Measurements from ENCODE around the gene TEAD2.
"Not testable (repeated sequence)": the region's sequence is repeated elsewhere in the genome, so short reads cannot be mapped to it uniquely, and the experiment has no call there.

The TEAD2 gene

DNA sequence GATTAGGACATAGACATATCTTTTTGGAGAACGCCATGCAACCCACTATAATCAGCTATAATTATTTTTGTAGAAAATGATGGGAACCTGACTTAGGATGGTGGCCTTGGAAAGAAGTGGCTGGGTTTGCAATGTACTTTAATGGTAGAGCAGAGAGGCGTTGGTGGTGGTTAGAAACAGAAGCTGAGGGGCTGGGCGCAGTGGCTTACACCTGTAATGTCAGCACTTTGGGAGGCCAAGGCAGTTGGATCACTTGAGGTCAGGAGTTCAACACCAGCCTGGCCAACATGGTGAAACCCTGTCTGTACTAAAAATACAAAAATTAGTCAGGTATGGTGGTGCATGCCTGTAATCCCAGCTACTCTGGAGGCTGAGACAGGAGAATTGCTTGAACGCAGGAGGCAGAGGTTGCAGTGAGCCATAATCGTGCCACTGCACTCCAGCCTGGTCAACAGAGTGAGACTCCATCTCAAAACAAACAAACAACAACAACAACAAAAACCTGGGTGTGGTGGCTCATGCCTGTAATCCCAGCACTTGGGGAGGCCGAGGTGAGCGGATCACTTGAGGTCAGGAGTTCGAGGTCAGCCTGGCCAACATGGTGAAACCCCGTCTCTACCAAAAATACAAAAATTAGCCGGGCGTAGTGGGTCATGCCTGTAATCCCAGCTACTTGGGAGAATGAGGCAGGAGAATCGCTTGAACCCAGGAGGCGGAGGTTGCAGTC, 29.4 kb downstream of the TEAD2 start:
- not testable (repeated sequence) for H3K27ac ChIP-seq (ENCODE audit: low read depth in 2 of 2, low read length in 2 of 2); H3K9me3 ChIP-seq (ENCODE audit: control insufficient read depth in 2 of 2, low read length in 2 of 2); H3K27me3 ChIP-seq (ENCODE audit: control insufficient read depth in 2 of 2, insufficient read depth in 2 of 2, low read length in 2 of 2); H3K4me3 ChIP-seq (ENCODE audit: low read length in 2 of 2); H3K4me1 ChIP-seq (ENCODE audit: control insufficient read depth in 2 of 2, insufficient read depth in 2 of 2, low read length in 2 of 2); H3K9ac ChIP-seq (ENCODE audit: low read depth in 1 of 2, low read length in 2 of 2); H3K36me3 ChIP-seq (ENCODE audit: control insufficient read depth in 2 of 2, insufficient read depth in 2 of 2, low read length in 2 of 2)

DNA sequence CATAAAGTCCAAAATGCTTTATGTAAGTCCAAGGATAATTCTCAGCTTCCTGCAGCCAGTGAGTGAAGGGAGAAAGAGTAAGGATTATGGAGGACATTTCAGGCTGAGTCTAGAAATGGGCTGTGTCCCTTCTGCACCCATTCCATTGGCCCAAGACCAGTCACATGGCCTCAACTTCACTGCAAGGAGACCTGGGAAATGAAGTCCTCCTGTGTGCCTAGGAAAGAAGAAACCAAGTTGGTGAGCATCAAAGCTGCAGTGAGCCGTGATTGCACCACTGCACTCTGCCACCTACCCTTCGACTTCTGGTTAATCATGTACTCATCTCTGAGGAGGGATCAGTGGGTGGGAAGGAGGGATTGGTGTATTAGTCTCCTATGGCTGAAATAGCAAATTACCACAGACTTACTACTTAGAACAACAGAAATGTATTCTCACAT, 30.6 kb downstream of the TEAD2 start:
- H3K27ac ChIP-seq (ENCODE audit: low read depth in 2 of 2, low read length in 2 of 2): no peak overlapping the region
- H3K4me3 ChIP-seq (ENCODE audit: low read length in 2 of 2): no peak overlapping the region

GRCh38 chr19:49331187-49331586, 31.0 kb downstream of the TEAD2 start:
- not testable (repeated sequence) for H3K36me3 ChIP-seq (ENCODE audit: control insufficient read depth in 2 of 2, insufficient read depth in 2 of 2, low read length in 2 of 2); H3K9me3 ChIP-seq (ENCODE audit: control insufficient read depth in 2 of 2, low read length in 2 of 2); H3K9ac ChIP-seq (ENCODE audit: low read depth in 1 of 2, low read length in 2 of 2); H3K4me1 ChIP-seq (ENCODE audit: control insufficient read depth in 2 of 2, insufficient read depth in 2 of 2, low read length in 2 of 2); H3K4me3 ChIP-seq (ENCODE audit: low read length in 2 of 2); H3K27ac ChIP-seq (ENCODE audit: low read depth in 2 of 2, low read length in 2 of 2); H3K27me3 ChIP-seq (ENCODE audit: control insufficient read depth in 2 of 2, insufficient read depth in 2 of 2, low read length in 2 of 2)

More for the DNA sequence above, 30.6 kb downstream of the TEAD2 start:
- no peaks in the 10 kb centered on the region for H3K9me3 ChIP-seq (ENCODE audit: control insufficient read depth in 2 of 2, low read length in 2 of 2)
- H3K27me3 ChIP-seq (ENCODE audit: control insufficient read depth in 2 of 2, insufficient read depth in 2 of 2, low read length in 2 of 2): no peaks in the 10 kb centered on the region
- H3K9ac ChIP-seq (ENCODE audit: low read depth in 1 of 2, low read length in 2 of 2): no peak overlapping the region
- H3K36me3 ChIP-seq (ENCODE audit: control insufficient read depth in 2 of 2, insufficient read depth in 2 of 2, low read length in 2 of 2): no peaks in the 10 kb centered on the region
- H3K4me1 ChIP-seq (ENCODE audit: control insufficient read depth in 2 of 2, insufficient read depth in 2 of 2, low read length in 2 of 2): peaks cover 0 to 2% of the 10 kb centered on the region in 2 donors

DNA sequence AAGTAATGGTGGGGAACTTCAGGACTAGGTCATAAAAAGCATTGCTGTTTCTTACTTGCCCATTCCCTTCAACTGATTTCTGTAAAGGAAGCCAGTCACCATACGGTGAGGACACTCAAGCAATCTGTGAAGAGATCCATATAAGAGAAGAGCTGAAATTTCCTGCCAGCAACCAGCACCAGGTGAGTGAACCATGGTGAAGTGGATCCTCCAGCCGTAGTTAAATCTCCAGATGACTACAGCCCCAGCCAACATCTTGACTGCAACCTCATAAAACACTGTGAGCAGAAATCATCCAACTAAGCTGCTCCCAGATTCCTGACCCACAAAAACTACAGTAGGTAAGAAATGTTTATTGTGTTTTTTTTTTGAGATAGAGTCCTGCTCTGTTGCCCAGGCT, 33.5 kb downstream of the TEAD2 start:
- Histone ChIP-seq H3K27me3 (ENCODE audit: control insufficient read depth in 2 of 2, insufficient read depth in 2 of 2, low read length in 2 of 2) (no peaks in the 10 kb centered on the region), H3K4me1 (ENCODE audit: control insufficient read depth in 2 of 2, insufficient read depth in 2 of 2, low read length in 2 of 2) (peaks cover 0 to 2% of the 10 kb centered on the region in 2 donors), H3K27ac (ENCODE audit: low read depth in 2 of 2, low read length in 2 of 2) (no peak overlapping the region), H3K4me3 (ENCODE audit: low read length in 2 of 2) (no peak overlapping the region), H3K9me3 (ENCODE audit: control insufficient read depth in 2 of 2, low read length in 2 of 2) (no peaks in the 10 kb centered on the region), H3K9ac (ENCODE audit: low read depth in 1 of 2, low read length in 2 of 2) (no peak overlapping the region), H3K36me3 (ENCODE audit: control insufficient read depth in 2 of 2, insufficient read depth in 2 of 2, low read length in 2 of 2) (no peaks in the 10 kb centered on the region)

GRCh38 chr19:49327878-49328544, 34.2 kb downstream of the TEAD2 start:
- peaks cover 0 to 2% of the 10 kb centered on the region in 2 donors for H3K4me1 ChIP-seq (ENCODE audit: control insufficient read depth in 2 of 2, insufficient read depth in 2 of 2, low read length in 2 of 2)
- no peak overlapping the region for H3K9ac ChIP-seq (ENCODE audit: low read depth in 1 of 2, low read length in 2 of 2)
- H3K36me3 ChIP-seq (ENCODE audit: control insufficient read depth in 2 of 2, insufficient read depth in 2 of 2, low read length in 2 of 2): no peaks in the 10 kb centered on the region
- no peak overlapping the region for H3K27ac ChIP-seq (ENCODE audit: low read depth in 2 of 2, low read length in 2 of 2)
- no peaks in the 10 kb centered on the region for H3K9me3 ChIP-seq (ENCODE audit: control insufficient read depth in 2 of 2, low read length in 2 of 2)
- H3K4me3 ChIP-seq (ENCODE audit: low read length in 2 of 2): no peak overlapping the region
- no peaks in the 10 kb centered on the region for H3K27me3 ChIP-seq (ENCODE audit: control insufficient read depth in 2 of 2, insufficient read depth in 2 of 2, low read length in 2 of 2)

- no peak overlapping the region for H3K9ac ChIP-seq (ENCODE audit: low read depth in 1 of 2, low read length in 2 of 2)
- no peak overlapping the region for H3K27ac ChIP-seq (ENCODE audit: low read depth in 2 of 2, low read length in 2 of 2)
These were observed 36.0 kb downstream of the TEAD2 start for GRCh38 chr19:49326165-49326704.

GRCh38 chr19:49325756-49326155, 36.5 kb downstream of the TEAD2 start:
- H3K36me3 ChIP-seq (ENCODE audit: control insufficient read depth in 2 of 2, insufficient read depth in 2 of 2, low read length in 2 of 2); H3K9ac ChIP-seq (ENCODE audit: low read depth in 1 of 2, low read length in 2 of 2); H3K27me3 ChIP-seq (ENCODE audit: control insufficient read depth in 2 of 2, insufficient read depth in 2 of 2, low read length in 2 of 2); H3K9me3 ChIP-seq (ENCODE audit: control insufficient read depth in 2 of 2, low read length in 2 of 2); H3K4me3 ChIP-seq (ENCODE audit: low read length in 2 of 2); H3K4me1 ChIP-seq (ENCODE audit: control insufficient read depth in 2 of 2, insufficient read depth in 2 of 2, low read length in 2 of 2); H3K27ac ChIP-seq (ENCODE audit: low read depth in 2 of 2, low read length in 2 of 2): not testable (repeated sequence)

More at GRCh38 chr19:49326165-49326704, 36.0 kb downstream of the TEAD2 start:
- Histone ChIP-seq H3K27me3 (ENCODE audit: control insufficient read depth in 2 of 2, insufficient read depth in 2 of 2, low read length in 2 of 2) (no peaks in the 10 kb centered on the region), H3K36me3 (ENCODE audit: control insufficient read depth in 2 of 2, insufficient read depth in 2 of 2, low read length in 2 of 2) (no peaks in the 10 kb centered on the region), H3K9me3 (ENCODE audit: control insufficient read depth in 2 of 2, low read length in 2 of 2) (no peaks in the 10 kb centered on the region), H3K4me1 (ENCODE audit: control insufficient read depth in 2 of 2, insufficient read depth in 2 of 2, low read length in 2 of 2) (peaks cover 0 to 2% of the 10 kb centered on the region in 2 donors), H3K4me3 (ENCODE audit: low read length in 2 of 2) (no peak overlapping the region)

DNA sequence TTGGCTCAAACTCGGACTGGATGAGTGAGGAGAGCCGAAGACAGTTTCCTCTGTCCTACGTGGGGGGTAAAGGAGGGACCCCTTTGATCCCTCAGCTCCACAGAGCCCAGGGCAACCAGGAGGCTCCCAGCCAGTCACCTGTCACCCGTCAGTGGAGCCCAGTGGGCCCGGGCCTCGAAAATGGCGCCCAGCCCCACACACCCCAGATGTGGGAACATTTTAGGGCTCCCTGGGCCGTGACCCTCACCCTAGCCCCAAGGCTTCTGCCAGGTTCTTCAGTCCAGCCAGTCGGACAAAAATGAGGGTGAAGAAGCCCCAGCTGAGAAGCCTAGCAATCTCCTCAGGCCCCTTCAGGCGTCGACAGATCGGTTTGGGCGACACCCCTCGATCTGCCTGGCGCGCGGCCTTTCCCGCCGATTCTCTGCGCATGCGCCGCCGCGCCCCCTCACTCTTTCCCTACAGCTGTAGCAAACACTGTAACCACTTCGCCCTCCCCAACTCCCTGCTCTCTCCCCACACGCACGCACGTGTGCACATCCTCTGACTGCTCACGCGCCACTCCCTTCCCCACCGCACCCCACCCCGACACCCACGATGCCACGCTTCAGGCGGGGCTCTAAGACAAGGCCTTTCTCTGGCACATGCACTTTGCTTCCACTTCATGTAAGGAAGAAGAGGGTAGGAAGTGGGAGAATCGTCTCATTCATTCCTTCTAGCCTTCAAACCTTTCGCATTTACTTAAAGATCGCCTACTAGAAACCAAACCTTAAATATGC, 37.2 kb downstream of the TEAD2 start, which contains the start of gene SLC6A16:
SLC6A16 (minus strand) TSS at position 391 of the 776 bp plus-strand sequence. CDS start 13,844 bp downstream, outside the sequence.
- Histone ChIP-seq H3K27me3 (ENCODE audit: control insufficient read depth in 2 of 2, insufficient read depth in 2 of 2, low read length in 2 of 2) (no peaks in the 10 kb centered on the region), H3K27ac (ENCODE audit: low read depth in 2 of 2, low read length in 2 of 2) (no peak within 1 kb of the TSS), H3K36me3 (ENCODE audit: control insufficient read depth in 2 of 2, insufficient read depth in 2 of 2, low read length in 2 of 2) (no peaks in the 10 kb centered on the region), H3K9me3 (ENCODE audit: control insufficient read depth in 2 of 2, low read length in 2 of 2) (no peaks in the 10 kb centered on the region), H3K4me3 (ENCODE audit: low read length in 2 of 2) (no peak within 1 kb of the TSS), H3K4me1 (ENCODE audit: control insufficient read depth in 2 of 2, insufficient read depth in 2 of 2, low read length in 2 of 2) (no peaks in the 10 kb centered on the region), H3K9ac (ENCODE audit: low read depth in 1 of 2, low read length in 2 of 2) (no peak within 1 kb of the TSS)

- Histone ChIP-seq H3K4me3 (ENCODE audit: low read length in 2 of 2) (no peak overlapping the region), H3K27ac (ENCODE audit: low read depth in 2 of 2, low read length in 2 of 2) (no peak overlapping the region)
These were observed 43.9 kb downstream of the TEAD2 start for GRCh38 chr19:49318296-49318695.

GRCh38 chr19:49316284-49316683, 45.9 kb downstream of the TEAD2 start:
- H3K4me3 ChIP-seq (ENCODE audit: low read length in 2 of 2): no peak overlapping the region
- H3K36me3 ChIP-seq (ENCODE audit: control insufficient read depth in 2 of 2, insufficient read depth in 2 of 2, low read length in 2 of 2): no peaks in the 10 kb centered on the region
- H3K9me3 ChIP-seq (ENCODE audit: control insufficient read depth in 2 of 2, low read length in 2 of 2): peaks cover 0 to 6% of the 10 kb centered on the region in 2 donors
- no peaks in the 10 kb centered on the region for H3K4me1 ChIP-seq (ENCODE audit: control insufficient read depth in 2 of 2, insufficient read depth in 2 of 2, low read length in 2 of 2)
- H3K9ac ChIP-seq (ENCODE audit: low read depth in 1 of 2, low read length in 2 of 2): no peak overlapping the region
- H3K27ac ChIP-seq (ENCODE audit: low read depth in 2 of 2, low read length in 2 of 2): no peak overlapping the region
- H3K27me3 ChIP-seq (ENCODE audit: control insufficient read depth in 2 of 2, insufficient read depth in 2 of 2, low read length in 2 of 2): no peaks in the 10 kb centered on the region

More at GRCh38 chr19:49318296-49318695, 43.9 kb downstream of the TEAD2 start:
- no peak overlapping the region for H3K9ac ChIP-seq (ENCODE audit: low read depth in 1 of 2, low read length in 2 of 2)
- no peaks in the 10 kb centered on the region for H3K36me3 ChIP-seq (ENCODE audit: control insufficient read depth in 2 of 2, insufficient read depth in 2 of 2, low read length in 2 of 2)
- H3K27me3 ChIP-seq (ENCODE audit: control insufficient read depth in 2 of 2, insufficient read depth in 2 of 2, low read length in 2 of 2): no peaks in the 10 kb centered on the region
- no peaks in the 10 kb centered on the region for H3K4me1 ChIP-seq (ENCODE audit: control insufficient read depth in 2 of 2, insufficient read depth in 2 of 2, low read length in 2 of 2)
- peaks cover 0 to 6% of the 10 kb centered on the region in 2 donors for H3K9me3 ChIP-seq (ENCODE audit: control insufficient read depth in 2 of 2, low read length in 2 of 2)

All from mucosa of rectum (tissue), 2 donors.